ENCODE results near the gene MYH9.

Gene MYH9

GRCh38 chr22:36237462-36238372 is 150.1 kb downstream of the MYH9 start:
- H3K36me3 Mint-ChIP-seq (ENCODE audit: low read depth): peaks cover 31% of the 10 kb centered on the region
- peak overlapping the region; percentile 87 to 99 (median 96) for H3K4me3 Mint-ChIP-seq
- peaks cover 9% of the 10 kb centered on the region for H3K9me3 Mint-ChIP-seq
- TF ChIP-seq, protein P1, sequence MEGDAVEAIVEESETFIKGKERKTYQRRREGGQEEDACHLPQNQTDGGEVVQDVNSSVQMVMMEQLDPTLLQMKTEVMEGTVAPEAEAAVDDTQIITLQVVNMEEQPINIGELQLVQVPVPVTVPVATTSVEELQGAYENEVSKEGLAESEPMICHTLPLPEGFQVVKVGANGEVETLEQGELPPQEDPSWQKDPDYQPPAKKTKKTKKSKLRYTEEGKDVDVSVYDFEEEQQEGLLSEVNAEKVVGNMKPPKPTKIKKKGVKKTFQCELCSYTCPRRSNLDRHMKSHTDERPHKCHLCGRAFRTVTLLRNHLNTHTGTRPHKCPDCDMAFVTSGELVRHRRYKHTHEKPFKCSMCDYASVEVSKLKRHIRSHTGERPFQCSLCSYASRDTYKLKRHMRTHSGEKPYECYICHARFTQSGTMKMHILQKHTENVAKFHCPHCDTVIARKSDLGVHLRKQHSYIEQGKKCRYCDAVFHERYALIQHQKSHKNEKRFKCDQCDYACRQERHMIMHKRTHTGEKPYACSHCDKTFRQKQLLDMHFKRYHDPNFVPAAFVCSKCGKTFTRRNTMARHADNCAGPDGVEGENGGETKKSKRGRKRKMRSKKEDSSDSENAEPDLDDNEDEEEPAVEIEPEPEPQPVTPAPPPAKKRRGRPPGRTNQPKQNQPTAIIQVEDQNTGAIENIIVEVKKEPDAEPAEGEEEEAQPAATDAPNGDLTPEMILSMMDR (IDR thresholded peaks at IDR 0.05; ENCODE audit: unreplicated experiment in 3 of 3): no peak
- no peaks in the 10 kb centered on the region for H3K27me3 Mint-ChIP-seq (ENCODE audit: low read depth)
- peaks cover 60% of the 10 kb centered on the region for H3K4me1 Mint-ChIP-seq
- H3K27ac Mint-ChIP-seq: peak overlapping the region; percentile 96 to 99 (median 96)

- peak overlapping the region; percentile 10 to 51 (median 34) for H3K27ac Mint-ChIP-seq
- H3K4me3 Mint-ChIP-seq: peak overlapping the region; percentile 10 to 52 (median 52)
- peaks cover 2% of the 10 kb centered on the region for H3K9me3 Mint-ChIP-seq
- peaks cover 60% of the 10 kb centered on the region for H3K4me1 Mint-ChIP-seq
- TF ChIP-seq, protein P1 (IDR thresholded peaks at IDR 0.05; ENCODE audit: unreplicated experiment in 3 of 3): no peak
- H3K36me3 Mint-ChIP-seq (ENCODE audit: low read depth): peaks cover 38% of the 10 kb centered on the region
- no peaks in the 10 kb centered on the region for H3K27me3 Mint-ChIP-seq (ENCODE audit: low read depth)
Observed at GRCh38 chr22:36236388-36237319, 151.1 kb downstream of the MYH9 start.

DNA sequence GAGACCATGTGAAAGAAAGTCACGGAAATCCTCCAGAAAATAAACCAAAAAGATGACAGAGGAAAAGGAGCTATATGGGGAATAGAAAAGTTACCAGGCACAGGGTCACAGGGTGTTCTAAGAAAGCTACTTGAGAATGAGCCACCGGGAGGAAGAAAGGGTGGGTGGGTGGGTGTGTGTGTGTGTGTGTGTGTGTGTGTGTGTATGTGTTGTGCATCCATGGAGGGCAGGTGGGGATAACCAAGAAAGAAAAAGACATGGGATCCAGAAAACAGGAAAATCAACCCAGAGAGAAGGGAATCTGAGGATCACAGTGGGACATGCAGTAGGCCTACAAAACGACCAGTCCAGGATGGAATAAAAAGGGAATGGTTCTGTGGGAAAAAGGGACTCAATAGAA is 152.2 kb downstream of the MYH9 start:
- peaks cover 55% of the 10 kb centered on the region for H3K4me1 Mint-ChIP-seq
- H3K27ac Mint-ChIP-seq: peak overlapping the region in 2 of 3 experiments; percentile 51 to 69
- TF ChIP-seq, protein P1 (IDR thresholded peaks at IDR 0.05; ENCODE audit: unreplicated experiment in 3 of 3): no peak
- H3K4me3 Mint-ChIP-seq: peak overlapping the region; percentile 10 to 71 (median 65)
- no peaks in the 10 kb centered on the region for H3K27me3 Mint-ChIP-seq (ENCODE audit: low read depth)
- H3K36me3 Mint-ChIP-seq (ENCODE audit: low read depth): peaks cover 46% of the 10 kb centered on the region
- peaks cover 2% of the 10 kb centered on the region for H3K9me3 Mint-ChIP-seq

DNA sequence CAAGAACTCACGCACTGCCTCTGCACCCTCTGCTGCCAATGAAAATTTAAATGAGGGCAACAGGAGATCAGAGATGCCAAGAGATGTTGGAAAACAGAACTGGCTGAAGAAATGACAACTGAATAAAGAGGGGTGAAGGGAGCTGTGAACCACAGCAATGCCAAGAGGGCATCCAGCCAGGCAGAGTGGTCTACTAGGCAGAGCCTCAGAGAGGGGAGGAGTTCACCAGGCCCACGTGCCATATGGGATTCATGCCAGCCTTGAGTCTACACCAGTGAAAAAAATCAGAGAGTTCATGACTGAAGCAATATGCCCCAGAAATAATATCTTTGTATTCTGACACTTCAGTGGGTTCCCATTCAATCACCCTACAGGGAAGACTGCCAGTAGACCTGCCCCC is 152.8 kb downstream of the MYH9 start:
- H3K36me3 Mint-ChIP-seq (ENCODE audit: low read depth): peaks cover 49% of the 10 kb centered on the region
- H3K9me3 Mint-ChIP-seq: peaks cover 2% of the 10 kb centered on the region
- H3K4me3 Mint-ChIP-seq: peak overlapping the region in 1 of 3 experiments; percentile 6
- TF ChIP-seq, protein P1 (IDR thresholded peaks at IDR 0.05; ENCODE audit: unreplicated experiment in 3 of 3): no peak
- H3K27ac Mint-ChIP-seq: peak overlapping the region; percentile 9 to 51 (median 44)
- H3K27me3 Mint-ChIP-seq (ENCODE audit: low read depth): no peaks in the 10 kb centered on the region
- peaks cover 52% of the 10 kb centered on the region for H3K4me1 Mint-ChIP-seq

DNA sequence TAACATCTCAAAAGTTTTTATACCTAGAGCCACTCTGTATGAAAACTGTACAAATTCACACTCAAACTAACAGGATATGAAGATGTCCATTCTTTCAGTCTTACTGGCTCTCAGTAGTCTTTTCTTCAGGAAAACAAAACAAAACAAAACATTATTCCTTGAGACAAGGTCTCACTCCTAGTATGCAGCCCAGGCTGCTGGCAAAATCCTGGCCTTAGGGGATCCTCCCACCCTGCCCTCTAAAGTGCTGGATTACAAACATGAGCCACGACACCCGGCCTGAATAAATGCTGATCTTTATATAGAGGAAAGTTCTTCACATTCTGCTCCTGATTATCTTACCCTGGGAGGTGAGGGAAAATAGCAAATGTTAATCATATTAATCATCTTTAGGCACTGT is 153.6 kb downstream of the MYH9 start:
- Mint-ChIP-seq H3K27me3 (ENCODE audit: low read depth) (no peaks in the 10 kb centered on the region), H3K9me3 (peaks cover 2% of the 10 kb centered on the region), H3K27ac (peak overlapping the region; percentile 23 to 49 (median 44)), H3K4me3 (peak overlapping the region in 1 of 3 experiments; percentile 17), H3K4me1 (peaks cover 48% of the 10 kb centered on the region), H3K36me3 (ENCODE audit: low read depth) (peaks cover 50% of the 10 kb centered on the region)
- TF ChIP-seq, protein P1 (IDR thresholded peaks at IDR 0.05; ENCODE audit: unreplicated experiment in 3 of 3): no peak

Data from nephron (organoid).